Vagina (tissue), 2 donors: ENCODE results near the gene BRD3. TPM values are rescaled to one million over a fixed set of nuclear protein-coding genes. Genes with fewer than 3 reads are reported as not detected.
A peak's percentile ranks its signal among the peaks of the same experiment; 100 is the strongest.

ENCODE experiments used
- DNase-seq, 2 donors: peaks; one replicate each; pipeline ENCODE4 v3.0.0-alpha.2; 2017; ENCODE audit errors: extremely low spot score in 2 of 2
- H3K27ac ChIP-seq: fragments of 200-600 bp; sonication (generic); one replicate; pipeline ENCODE4 v1.5.1; 2019
- H3K27me3 ChIP-seq: fragments of 200-600 bp; sonication (generic); one replicate; pipeline ENCODE4 v1.5.1; 2019
- H3K36me3 ChIP-seq, 2 donors: fragments of 200-600 bp; sonication (generic); one replicate each; pipeline ENCODE4 v1.5.1; 2017 to 2019
- H3K4me1 ChIP-seq: fragments of 200-600 bp; sonication (generic); one replicate; pipeline ENCODE4 v1.5.1; 2019
- H3K4me3 ChIP-seq, 2 donors: fragments of 200-600 bp; sonication (generic); 1 replicate in 1 of 2; 2 replicates in 1 of 2; pipeline ENCODE4 v1.5.1; 2016 to 2019
- H3K9me3 ChIP-seq: fragments of 200-600 bp; sonication (generic); one replicate; pipeline ENCODE4 v1.5.1; 2019
- POLR2A ChIP-seq, 2 donors: fragments of 450-650 bp; IDR thresholded peaks; one replicate each; pipeline ENCODE4 v1.6.1; 2017; ENCODE audit warnings: antibody characterized with exemption in 2 of 2, mild to moderate bottlenecking in 2 of 2, moderate library complexity in 2 of 2
- POLR2AphosphoS5 ChIP-seq, 2 donors: sonication (generic); formaldehyde crosslinking; IDR thresholded peaks; one replicate each; pipeline ENCODE4 v1.9.0; 2017; ENCODE audit warnings: antibody characterized with exemption in 2 of 2, mild to moderate bottlenecking in 2 of 2, low read depth in 1 of 2; ENCODE audit not compliant: insufficient read depth in 1 of 2
- intact Hi-C: fragments of 100-400 bp; cut with DNase I; formaldehyde crosslinking; loops from one replicate; pipeline ENCODE4 v1.15.1; 2023
- total RNA-seq: library from RNA; depleted of rRNA; stranded (reverse); fragments of >200 nt; gene quantifications from one replicate; pipeline ENCODE4 v1.2.3, GENCODE V29; 2016
- TF ChIP-seq, protein P1 (sequence below), 3 experiments: fragments of 450-650 bp in 2 of 3; fragments of 200-600 bp in 1 of 3; sonication (generic) in 1 of 3; IDR thresholded peaks; one replicate each; pipeline ENCODE4 v1.5.1; 2017 to 2019; ENCODE audit warnings: antibody characterized with exemption in 3 of 3, mild to moderate bottlenecking in 2 of 3, moderate library complexity in 2 of 3

Gene BRD3
- total RNA-seq, 1 donor from 2014 or later = 20.4 TPM

DNA sequence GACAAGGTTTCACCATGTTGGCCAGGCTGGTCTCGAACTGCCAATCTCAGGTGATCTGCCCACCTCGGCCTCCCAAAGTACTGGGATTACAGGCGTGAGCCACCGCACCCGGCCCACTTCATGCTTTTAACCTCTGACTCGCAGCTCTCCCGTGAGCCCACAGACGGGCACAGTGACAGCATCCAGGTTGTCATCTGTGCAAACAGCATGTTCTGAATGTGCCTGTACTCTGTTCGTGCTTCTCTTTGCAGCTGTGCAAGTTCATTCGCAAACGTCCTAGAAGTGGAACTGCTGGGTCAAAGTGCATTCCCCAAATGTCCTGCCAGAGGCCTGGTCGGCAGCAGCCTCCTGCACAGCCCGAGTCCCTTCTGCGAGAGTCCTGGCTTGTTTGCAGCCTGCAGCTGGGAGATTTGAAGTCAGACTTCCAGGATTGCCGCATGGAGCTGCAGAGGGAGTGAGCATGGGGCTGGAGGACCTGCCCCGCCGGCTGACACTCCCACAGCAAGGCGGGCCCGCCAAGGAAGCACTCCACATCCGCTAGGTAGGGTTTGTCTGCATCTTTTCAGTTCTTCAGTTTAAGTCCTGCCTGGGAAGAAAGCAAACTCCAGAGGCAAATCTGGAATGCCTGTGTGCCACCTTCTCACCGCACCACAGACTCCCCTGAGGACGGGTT, 39.1 kb downstream of the BRD3 start:
- no peaks in the 10 kb centered on the region for H3K9me3 ChIP-seq
- DNase-seq = no peak
- no peak overlapping the region for H3K27ac ChIP-seq
- H3K4me3 ChIP-seq = no peak overlapping the region
- TF ChIP-seq POLR2A (IDR thresholded peaks at IDR 0.05) (no peak), POLR2AphosphoS5 (IDR thresholded peaks at IDR 0.05; ENCODE audit: insufficient read depth in 1 of 2, low read depth in 1 of 2) (no peak)
- TF ChIP-seq, protein P1, sequence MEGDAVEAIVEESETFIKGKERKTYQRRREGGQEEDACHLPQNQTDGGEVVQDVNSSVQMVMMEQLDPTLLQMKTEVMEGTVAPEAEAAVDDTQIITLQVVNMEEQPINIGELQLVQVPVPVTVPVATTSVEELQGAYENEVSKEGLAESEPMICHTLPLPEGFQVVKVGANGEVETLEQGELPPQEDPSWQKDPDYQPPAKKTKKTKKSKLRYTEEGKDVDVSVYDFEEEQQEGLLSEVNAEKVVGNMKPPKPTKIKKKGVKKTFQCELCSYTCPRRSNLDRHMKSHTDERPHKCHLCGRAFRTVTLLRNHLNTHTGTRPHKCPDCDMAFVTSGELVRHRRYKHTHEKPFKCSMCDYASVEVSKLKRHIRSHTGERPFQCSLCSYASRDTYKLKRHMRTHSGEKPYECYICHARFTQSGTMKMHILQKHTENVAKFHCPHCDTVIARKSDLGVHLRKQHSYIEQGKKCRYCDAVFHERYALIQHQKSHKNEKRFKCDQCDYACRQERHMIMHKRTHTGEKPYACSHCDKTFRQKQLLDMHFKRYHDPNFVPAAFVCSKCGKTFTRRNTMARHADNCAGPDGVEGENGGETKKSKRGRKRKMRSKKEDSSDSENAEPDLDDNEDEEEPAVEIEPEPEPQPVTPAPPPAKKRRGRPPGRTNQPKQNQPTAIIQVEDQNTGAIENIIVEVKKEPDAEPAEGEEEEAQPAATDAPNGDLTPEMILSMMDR (IDR thresholded peaks at IDR 0.05) = no peak
- peaks cover 0 to 25% of the 10 kb centered on the region in 2 donors for H3K36me3 ChIP-seq
- peaks cover 16% of the 10 kb centered on the region for H3K4me1 ChIP-seq
- intact Hi-C loops = no loop called here
- no peaks in the 10 kb centered on the region for H3K27me3 ChIP-seq

DNA sequence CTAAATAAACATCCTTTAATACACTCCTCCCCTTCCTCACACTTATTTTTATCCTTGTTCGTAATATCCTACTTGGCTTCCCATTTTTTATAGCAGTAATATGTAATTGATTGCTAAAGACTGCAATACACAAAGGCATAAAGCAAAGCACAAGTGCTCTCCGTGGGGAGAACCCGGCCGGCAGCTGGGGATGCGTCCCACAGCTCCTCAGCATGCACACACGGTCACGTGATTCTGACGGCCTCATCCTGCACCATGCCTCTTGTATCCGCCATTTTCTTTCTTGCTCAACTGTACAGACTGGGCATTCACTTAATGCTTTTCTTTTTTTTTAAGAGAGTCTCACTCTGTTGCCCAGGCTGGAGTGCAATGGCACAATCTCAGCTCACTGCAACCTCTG, 39.8 kb downstream of the BRD3 start:
- TF ChIP-seq, protein P1 (IDR thresholded peaks at IDR 0.05) = no peak
- no peak for TF ChIP-seq POLR2AphosphoS5 (IDR thresholded peaks at IDR 0.05; ENCODE audit: insufficient read depth in 1 of 2, low read depth in 1 of 2)
- TF ChIP-seq POLR2A (IDR thresholded peaks at IDR 0.05) = no peak
- intact Hi-C loops = no loop called here
- no peak for DNase-seq
- H3K36me3 ChIP-seq = peaks cover 0 to 18% of the 10 kb centered on the region in 2 donors
- no peak overlapping the region for H3K27ac ChIP-seq
- H3K27me3 ChIP-seq = no peaks in the 10 kb centered on the region
- H3K4me1 ChIP-seq = peaks cover 16% of the 10 kb centered on the region
- H3K4me3 ChIP-seq = no peak overlapping the region
- no peaks in the 10 kb centered on the region for H3K9me3 ChIP-seq

DNA sequence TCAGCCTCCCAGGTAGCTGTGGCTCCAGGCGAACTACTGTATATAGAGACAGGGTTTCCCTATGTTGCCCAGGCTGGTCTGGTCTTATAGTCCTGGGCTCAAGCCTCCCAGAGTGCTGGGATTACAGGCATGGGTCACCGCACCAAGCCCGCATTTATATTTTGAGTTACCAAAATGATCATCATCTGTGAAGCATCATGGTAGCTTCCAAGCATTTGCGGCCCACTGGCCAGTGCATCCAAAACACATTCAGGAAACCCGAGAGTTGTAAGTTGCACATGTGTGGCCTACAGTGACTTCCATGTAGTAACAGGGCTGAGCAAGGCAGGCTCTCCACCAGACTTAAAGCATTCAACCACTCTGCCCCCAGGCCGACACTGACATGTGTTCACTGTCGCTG, 40.3 kb downstream of the BRD3 start:
- Histone ChIP-seq H3K27me3 (no peaks in the 10 kb centered on the region), H3K4me3 (no peak overlapping the region), H3K36me3 (peaks cover 0 to 13% of the 10 kb centered on the region in 2 donors), H3K27ac (no peak overlapping the region), H3K9me3 (no peaks in the 10 kb centered on the region), H3K4me1 (peaks cover 16% of the 10 kb centered on the region)
- TF ChIP-seq, protein P1 (IDR thresholded peaks at IDR 0.05) = no peak
- intact Hi-C loops = no loop called here
- no peak for DNase-seq

DNA sequence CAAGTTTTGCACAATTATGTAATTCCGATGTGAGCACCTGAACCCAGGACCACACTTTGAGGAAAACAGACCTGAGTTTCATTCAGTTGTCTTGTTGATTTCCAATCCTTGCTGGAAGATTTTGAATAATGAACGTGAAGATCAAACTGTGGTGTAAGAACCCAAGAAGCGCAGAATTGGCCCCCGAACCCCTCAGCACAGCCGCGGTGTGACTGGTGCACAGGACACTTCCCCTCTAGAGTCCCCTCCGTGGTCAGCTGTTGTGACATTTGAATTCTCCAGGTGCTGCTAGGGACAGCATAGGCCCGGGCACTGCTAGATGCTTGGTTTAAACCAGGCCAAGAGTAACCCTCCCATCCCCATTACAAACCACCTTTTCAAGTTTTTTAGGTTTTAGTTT, 40.8 kb downstream of the BRD3 start:
- no peaks in the 10 kb centered on the region for H3K9me3 ChIP-seq
- H3K4me3 ChIP-seq = no peak overlapping the region
- H3K4me1 ChIP-seq = peaks cover 16% of the 10 kb centered on the region
- no peak overlapping the region for H3K27ac ChIP-seq
- peaks cover 0 to 11% of the 10 kb centered on the region in 2 donors for H3K36me3 ChIP-seq
- intact Hi-C loops = no loop called here
- no peaks in the 10 kb centered on the region for H3K27me3 ChIP-seq
- TF ChIP-seq POLR2AphosphoS5 (IDR thresholded peaks at IDR 0.05; ENCODE audit: insufficient read depth in 1 of 2, low read depth in 1 of 2) = no peak
- TF ChIP-seq POLR2A (IDR thresholded peaks at IDR 0.05) = no peak
- TF ChIP-seq, protein P1 (IDR thresholded peaks at IDR 0.05) = no peak
- DNase-seq = no peak

DNA sequence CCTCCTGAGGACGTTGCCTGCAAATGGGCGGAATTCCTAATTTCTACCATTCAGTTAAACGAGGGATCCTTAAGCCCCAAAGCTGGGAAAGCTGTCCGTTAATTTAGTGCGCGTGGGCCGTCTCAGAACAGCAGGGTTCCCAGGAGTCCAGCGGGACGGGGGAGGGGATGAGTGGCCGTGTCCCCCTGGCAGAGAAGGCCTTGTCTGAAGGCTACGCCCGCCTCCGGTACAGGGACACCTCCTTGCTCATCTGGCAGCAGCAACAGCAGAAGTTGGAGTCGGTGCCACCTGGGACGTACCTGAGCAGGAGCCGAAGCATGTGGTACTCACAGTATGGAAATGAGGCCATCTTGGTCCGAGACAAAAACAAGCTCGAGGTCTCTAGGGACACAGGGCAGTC, 41.2 kb downstream of the BRD3 start:
- no peak overlapping the region for H3K27ac ChIP-seq
- H3K27me3 ChIP-seq = no peaks in the 10 kb centered on the region
- no peak for DNase-seq
- H3K4me3 ChIP-seq = peak overlapping the region in 1 of 2 donors; percentile 96
- peaks cover 16% of the 10 kb centered on the region for H3K4me1 ChIP-seq
- H3K36me3 ChIP-seq = peaks cover 0 to 7% of the 10 kb centered on the region in 2 donors
- intact Hi-C loops = no loop called here
- TF ChIP-seq, protein P1 (IDR thresholded peaks at IDR 0.05) = no peak
- TF ChIP-seq POLR2AphosphoS5 (IDR thresholded peaks at IDR 0.05; ENCODE audit: insufficient read depth in 1 of 2, low read depth in 1 of 2) (no peak), POLR2A (IDR thresholded peaks at IDR 0.05) (no peak)
- no peaks in the 10 kb centered on the region for H3K9me3 ChIP-seq
